ENCODE results near the gene TTLL5.

The TTLL5 gene

DNA sequence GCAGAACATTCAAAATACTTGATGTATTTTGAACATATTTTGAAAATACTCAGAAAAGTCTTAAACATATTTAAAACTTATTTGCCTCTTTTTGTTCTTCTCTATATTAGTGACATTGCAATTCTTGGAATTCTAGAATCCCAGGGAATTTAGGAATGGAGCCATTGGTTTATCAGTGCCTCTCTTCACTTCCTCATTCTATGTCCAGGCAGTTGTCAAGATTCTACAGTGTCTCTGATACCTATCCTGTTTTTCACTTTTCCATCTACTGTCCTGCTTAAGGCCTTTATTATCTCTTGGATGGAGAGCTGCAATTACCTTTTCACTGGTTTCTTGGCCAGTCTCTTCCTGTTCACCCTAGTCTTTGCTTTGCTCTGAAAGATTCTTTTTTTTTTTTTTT, 144.6 kb downstream of the TTLL5 start:
- DNase-seq, result no peak

DNA sequence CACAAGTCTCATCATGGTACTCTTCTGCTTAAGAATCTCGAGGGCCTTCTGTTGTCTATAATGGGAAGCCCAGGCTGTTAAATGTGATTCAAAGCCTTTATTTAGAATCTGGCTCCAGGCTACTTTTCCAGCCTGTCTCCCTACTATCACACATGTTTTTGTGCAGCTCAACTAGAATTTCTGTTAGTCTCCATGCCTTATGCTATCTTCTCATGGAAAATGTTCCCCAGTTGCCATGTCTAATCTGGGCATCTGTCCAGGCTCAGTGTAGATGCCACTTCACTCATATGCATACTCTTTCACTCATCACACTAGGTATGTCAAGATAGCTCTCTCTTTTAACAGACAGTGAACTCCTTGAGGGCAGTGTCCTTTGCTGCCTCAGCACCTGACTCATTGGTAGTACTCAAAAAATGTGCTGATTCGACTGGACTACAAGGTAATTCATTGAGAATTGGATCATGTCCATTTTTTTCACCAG, 145.3 kb downstream of the TTLL5 start:
- DNase-seq, result no peak

DNA sequence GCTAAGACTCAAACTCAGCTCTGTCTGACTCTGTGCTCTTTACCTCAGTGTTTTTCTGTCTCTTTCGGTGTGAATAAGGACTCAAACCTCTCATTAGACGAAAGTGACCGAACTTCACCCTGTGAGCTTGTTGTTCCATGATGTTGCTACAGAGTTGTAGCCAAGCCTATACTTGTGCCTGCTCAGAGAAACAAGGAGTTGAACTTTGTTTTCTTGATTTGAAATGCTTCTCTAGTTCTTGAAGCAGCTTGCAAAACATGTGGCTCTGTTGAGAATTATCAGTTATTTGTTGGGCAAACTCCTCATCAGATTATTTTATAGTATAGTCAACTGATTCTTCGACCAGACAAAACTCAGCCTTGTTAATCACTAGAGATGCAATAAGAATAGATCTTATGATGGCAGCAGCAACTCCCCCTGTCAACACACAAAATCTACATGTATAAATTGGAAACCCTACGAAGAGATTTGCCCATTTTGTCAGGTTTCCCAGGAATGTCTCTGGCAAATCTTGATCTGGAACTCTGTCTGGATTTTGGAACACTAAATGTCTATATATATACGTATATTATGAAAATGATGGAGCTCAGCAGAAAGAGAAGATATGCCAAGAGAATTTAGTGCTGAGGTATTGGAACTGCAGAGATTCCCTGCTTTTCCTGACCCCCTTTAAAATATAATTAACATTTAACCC, 146.8 kb downstream of the TTLL5 start:
- DNase-seq, result no peak

DNA sequence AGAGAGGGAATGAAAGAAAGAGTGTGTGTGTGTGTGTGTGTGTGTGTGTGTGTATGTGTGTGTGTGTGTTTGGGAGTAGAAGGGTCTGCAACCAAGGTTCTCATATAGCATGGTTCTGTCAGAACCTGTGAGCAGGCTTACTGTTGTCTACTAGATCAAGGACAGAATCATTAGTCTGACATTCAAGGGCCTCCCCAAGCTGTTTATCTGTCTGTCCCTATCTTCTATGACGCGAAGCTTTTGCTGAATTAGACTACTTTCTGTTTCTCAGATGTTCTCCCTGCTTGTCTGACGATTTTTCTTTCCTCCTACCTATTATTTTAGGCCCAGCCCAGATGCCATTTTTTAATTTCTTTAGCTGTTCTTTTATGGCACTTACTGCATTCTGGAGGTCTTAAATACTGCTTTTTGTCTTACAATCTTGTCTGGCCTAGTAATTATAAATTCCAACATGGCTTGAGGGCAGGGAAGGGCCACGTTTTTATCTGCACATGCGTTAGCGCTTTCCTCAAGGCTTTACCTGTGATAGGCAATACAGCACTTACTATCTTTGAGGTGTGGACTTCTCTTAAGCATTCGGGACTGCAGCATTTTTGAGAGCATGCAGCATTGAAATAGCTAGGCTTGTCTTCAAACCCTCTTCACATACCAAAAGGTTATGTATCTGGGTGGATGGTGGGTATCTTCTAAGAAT, 150.2 kb downstream of the TTLL5 start:
- no peak for DNase-seq

DNA sequence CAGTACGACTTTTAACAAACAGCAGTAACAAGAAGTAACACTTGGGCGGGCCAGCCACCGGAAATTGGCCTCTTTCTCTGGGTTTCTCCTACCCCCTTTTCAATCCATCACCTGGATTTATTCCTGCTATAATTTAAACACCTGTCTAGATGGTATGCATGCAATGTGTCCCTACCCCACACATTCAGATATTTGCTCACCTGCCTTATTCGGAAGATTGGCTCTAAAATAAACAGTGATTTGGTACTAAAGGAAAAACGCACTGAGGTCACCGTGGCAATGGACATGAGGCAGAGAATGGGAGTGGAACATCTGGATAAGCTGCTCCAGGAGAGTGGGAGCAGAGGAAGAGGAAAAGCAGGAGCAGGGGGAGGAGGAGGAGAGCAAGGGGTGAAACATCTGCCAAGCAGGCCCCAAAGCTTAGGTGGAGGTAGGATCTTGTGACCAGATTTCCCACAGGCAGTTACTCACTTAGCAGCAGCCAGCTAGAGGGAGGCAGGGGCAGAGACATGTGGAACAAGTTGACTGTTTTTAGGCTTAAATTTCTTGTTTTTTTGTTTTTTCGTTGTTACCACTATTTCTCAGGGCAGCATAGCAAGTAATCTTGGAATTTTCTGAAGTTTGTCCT, 150.9 kb downstream of the TTLL5 start:
- DNase-seq, result no peak

DNA sequence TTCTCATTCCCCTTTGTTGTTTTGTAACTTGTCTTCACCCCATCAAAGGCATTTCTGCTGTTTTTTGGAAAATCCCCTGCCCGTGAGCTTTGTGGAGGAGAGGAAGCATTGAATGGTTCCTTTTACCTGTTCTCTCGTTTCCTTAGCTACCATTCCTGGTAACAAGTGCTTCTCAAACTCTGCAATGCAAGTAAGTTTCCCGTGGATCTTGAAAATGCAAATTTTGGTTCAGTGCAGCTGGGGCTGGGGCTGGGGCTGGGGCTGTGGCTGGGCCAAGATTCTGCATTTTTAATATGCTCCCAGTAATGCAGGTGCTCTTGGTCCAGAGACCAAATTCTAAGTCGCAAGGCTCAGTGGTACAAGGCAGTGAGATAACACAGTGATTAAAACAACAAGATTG, 151.6 kb downstream of the TTLL5 start:
- no peak for DNase-seq

DNA sequence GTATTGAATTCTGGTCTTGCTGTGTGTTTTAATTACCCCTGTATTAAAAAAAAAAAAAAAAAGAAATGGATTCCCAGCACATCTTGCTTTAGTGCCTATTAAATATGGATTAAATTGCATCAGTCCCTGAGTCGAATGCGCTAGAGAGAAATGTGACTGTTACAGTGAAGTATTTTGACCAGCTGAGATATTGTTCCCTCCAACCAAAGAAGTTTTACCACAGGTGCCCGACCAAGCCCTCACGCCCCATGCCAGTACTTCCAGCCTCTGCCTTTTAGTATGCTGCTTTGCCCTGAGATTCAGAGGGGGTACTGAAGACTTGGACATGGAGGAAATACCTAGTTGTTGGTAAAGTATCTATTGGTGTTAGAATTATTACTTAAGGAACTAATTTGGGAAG, 159.7 kb downstream of the TTLL5 start:
- no peak for DNase-seq

DNA sequence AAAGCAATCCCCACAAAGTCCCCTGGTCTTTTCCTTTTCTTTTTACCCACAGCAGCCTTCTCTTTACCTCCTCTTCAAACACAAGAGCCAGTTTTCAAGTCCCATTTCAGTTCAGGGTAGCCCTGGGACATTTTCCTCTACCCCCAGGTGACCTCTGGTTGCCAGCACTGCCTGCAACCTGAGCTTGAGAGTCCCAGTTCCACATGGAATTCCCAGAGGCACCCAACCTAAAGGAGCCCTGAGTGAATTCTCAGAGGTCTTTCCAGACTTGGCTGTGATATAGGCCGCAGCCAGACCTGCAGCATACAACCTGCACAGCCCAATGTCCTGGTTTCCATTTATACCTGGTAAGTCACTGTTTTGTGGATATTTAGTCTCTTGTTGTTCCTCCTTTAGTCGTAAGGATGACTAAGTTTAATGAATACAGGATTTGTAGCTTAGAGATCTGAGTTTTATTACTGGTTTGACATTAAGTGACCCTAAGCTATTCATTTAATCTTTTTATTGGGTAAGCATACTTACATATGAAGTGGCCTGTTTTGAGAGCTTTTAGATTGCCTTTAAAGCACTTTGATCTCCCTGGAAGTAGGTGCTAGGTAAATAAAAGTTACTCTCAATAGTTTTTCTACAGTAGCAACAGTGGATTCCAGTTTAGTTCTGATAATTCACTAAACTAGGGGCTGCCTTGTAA, 160.9 kb downstream of the TTLL5 start:
- DNase-seq, result no peak

DNA sequence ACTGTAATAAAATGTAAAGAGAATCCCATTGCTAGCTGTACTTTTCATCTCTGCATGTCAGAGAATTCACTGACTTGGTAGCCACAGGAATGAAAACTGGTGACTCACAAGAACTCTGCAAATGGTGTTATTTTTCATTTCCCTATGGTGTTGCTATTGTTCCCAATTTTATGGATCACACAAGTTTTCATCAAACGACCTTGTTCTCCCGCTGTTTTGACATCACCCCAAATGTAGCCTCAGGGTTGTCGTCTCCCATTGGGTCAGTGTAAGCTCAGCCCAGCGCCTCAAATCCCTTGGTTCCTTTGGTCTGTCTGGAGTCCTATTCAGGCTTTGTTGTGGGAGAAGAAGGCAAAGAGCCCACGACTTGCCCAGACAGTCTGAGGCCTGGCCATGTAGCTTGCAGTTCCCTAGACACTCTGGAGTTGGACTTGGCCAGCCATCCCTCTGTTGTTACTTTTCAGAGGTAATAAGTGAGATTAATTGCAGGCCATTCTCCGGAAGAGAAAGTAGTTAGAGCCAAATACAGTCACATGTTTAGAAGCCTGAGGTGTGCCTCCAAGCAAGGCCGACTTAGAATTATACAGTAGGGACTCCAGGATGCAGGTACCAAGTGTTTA, 161.6 kb downstream of the TTLL5 start:
- no peak for DNase-seq

DNA sequence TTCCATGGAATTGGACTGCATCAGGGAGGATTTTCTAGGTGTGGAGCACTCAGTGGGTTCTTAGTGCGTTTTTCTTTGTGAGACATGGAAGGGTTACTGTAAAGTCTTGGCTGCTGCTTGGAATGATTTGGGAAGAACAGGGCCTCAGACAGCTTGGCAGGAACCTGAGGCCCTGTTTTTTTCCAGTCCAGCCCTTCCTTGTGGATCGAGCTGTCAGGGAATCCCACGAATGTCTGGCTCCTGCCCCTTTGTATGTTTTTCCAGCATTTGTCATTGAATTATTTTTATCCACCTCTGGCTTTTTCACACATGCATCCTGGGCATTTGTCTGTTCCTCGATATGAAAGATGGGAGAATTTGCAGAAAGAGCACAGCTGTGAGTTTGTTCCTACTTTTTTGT, 162.3 kb downstream of the TTLL5 start:
- no peak for DNase-seq

DNA sequence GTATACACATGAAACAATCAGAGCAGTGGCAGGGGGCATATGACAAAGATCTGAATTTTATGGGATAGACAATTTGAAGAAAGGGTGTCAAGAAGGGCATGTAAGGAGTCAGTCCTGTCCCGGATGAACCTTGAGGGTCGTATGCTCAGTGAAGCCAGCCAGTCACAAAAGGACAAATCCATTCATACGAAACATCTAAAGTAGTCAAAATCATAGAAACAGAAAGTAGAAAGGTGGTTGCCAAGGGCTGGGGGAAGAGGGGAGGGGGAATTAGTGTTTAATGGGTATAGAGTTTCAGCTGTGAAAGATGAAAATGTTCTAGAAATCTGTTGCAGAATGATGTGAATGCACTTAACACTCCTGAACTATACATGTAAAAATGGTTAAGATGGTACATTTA, 163.3 kb downstream of the TTLL5 start:
- no peak for DNase-seq

DNA sequence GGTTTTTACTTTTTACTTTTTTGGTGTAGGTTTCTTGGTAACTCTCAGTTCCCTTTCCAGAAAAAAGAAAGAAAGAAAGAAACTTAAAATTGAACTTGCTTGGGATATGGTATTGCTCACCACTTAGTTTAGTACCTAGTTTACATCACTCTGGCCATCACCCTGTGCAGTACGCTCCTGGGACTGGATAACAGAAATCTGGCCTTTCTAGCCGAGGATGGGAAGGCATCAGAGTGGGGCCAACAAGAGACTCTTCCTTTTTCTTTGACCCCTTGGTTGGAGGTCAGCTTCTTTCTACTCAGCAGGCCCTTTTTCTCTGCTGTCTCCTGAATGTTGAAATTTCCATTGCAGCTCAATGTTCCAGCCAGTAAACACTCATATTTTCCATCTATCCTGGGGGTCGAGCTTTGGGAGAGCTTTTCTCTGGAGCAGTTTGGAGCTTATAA, 164.1 kb downstream of the TTLL5 start:
- no peak for DNase-seq

DNA sequence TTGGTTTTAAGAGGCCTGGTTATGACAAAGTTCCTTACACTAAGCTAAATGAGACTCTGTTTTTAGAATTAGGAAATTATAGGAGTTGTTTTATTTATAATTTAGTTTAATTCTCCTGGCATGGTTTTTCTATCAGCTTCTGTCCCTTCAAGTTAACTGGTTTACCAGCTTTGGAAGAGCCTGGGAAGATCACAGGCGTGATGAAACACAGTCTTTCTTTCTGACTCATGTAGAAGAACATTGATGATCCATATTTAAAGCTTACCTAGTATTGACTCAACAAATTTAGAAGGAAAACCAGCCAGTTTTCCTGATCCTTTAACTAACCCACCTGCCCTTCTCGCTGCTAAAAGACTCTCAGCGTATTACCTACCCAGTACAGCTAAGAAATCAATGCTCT, 165.6 kb downstream of the TTLL5 start:
- DNase-seq, result no peak

DNA sequence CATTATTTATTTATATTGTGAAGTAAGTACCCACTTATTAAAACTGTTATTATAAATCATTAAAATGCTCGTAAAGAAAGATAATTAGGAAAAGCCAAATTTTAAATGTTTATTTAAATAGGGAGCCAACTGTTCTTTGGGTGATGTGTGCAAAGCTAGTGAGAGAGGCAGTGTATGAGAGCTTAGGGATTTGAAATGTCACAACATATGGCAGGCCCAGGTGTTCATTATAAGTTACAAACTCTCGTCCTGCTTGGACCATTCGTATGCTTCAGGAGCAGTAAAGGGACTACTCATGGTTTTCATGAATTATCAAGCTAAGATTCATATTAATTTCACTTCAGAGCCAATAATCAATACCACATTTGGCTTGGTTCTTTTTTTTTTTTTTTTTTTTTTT, 166.3 kb downstream of the TTLL5 start:
- DNase-seq, result no peak

DNA sequence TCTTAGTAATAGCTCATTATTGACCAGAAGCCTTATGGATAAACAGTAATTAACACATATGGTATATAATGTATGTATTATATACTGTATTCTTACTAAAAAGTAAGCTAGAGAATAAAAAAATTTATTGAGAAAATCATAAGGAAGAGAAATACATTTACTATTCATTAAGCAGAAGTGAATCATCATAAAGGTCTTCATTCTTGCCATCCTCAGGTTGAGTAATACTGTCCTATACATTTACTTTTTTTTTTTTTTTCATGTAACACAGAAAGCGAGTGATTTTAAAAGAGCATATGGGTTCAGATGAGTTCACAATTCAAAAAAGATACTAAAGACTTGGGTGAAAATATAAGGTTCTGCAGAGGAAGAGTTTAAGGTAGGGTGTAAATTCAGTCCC, 168.3 kb downstream of the TTLL5 start:
- no peak for DNase-seq

DNA sequence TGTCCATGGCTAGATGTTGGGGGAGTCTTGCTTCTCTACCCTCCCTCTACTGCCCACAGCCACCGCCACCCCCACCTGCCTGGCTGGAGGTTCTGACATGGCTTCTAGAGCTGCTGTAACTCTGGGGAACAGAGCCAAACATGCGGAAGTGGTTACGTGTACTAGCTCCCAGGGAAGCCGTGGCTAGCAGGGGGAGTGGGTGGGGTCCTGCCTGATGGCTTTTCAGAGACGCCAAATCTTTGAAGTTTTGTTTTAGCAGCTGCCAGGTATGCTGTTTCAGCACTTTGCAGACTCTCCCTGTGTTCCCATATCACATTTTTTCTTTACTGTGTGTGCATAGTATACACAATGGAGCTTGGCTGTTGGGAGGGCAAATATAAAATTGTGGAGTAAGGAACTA, 170.4 kb downstream of the TTLL5 start:
- DNase-seq, result peak; percentile 32 to 52 (median 47)

DNA sequence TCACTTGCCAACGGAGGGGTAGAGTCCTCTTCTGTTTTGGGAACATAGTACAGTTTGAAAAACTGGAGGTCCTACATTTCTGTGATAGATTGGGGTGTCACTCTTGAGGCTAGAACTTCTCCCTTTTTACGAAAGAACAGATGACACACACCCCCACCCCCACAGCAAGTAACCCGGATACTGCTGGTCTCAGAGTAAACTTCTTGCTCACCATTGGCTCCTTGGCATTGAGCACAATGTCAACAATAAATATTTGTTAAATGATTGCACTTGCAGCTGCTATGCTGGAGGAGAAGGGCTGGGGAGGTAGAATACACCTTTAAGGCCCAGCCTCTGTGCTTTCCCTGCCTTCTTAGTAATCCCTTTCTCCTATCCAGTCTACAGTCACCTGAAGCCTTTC, 170.9 kb downstream of the TTLL5 start:
- DNase-seq, result peak in 2 of 3 donors; percentile 43 to 52

DNA sequence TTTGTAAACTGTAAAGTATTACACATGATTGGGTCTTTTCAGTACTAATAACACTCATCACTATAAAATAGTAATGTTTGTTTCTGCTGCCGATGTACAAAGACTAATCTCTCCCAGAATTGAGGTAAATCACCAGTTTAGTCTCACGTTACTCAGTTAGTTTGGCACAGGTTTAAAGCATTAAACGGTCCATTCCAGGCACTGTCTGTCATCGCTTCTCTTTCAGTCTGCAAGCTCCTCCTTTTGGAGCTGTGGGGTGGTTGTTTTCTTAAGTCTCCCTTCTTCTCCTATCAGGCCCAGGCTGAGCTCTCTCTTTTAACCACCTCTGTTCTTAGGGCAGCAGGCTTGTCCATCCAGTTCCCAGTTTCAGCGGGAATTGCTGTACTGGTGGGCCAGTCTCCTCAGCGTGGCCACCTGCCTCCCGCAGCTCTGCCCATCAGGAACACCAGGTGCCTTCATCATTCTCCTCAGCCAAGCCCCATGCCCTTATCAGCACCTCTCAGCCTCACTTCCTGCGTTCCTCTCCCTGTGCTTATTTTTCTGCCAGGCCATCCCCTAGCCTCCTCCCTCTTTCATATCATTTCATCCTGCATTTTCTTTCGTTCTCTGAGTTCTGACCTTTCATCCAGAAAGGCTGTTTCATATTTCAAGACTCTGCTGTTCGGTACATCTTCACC, 171.7 kb downstream of the TTLL5 start:
- no peak for DNase-seq

DNA sequence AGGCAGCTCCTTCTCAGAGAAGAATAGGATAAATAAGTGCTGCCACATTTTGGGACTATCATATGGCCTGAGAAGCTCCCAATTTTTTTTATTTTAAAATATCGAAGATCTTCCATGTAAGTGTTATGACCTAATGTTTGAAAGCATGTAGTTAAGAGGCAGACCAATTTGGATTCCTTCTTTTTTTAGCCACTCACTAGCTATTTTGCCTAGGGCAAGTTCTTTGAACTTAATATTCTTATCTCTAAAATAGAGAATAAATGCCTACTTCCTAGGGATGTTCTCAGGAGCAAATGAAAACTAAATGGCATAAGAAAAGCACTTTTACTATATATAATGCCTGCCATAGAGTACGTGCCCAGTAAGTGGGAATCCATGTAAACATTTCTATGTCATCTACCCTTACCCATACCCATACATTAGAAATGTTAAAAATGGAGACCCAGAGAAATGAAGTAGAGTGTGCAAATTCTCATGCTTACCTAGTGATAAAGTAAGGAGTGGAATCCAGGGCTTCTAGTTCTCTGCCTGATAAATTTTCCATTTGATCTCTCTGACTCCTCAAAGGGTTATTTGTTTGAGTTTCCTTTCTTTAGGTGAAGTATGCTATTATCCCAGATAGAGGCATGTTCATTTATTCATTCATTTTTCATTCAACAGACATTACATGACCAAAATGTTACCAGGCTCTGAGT, 172.4 kb downstream of the TTLL5 start:
- DNase-seq, result no peak

DNA sequence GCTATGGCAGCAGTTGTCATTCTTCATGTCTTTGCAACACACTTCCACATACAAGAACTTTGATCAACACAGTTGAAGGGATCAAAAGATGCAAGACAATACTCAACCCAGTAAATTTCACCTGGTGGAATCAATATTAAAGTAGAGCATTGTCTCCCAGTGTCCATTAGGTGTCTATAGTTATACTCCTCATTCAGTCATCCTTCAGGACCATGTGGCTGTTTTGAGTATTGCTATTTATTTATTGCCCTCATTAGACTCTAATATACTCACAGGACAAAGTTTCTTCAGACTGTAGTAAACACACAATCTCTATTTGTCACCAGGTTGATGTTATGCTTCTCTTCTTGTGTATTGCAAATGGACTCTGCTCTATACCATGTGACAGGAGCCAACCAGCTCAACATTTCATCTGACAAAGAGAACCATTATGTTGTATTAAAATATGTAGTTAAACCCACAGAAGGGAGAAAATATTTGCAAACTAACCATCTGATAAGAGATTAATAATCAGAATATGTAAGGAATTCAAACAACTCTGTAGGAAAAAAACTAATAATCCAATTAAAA, 174.2 kb downstream of the TTLL5 start:
- DNase-seq, result no peak

DNA sequence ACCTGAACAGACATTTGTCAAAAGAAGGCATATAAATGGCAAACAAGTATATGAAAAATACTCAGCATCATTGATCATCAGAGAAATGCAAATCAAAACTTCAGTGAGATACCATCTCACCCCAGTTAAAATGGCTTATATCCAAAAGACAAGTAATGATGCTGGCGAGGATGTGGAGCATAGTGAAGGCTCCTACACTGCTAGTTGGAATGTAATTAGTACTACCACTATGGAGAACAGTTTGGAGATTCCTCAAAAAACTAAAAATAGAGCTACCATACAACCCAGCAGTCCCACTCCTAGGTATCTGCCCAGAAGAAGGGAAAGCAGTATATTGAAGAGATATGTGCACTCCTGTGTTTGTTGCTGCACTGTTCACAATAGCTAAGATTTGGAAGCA, 174.7 kb downstream of the TTLL5 start:
- DNase-seq, result no peak
